K562 (cell line): Measurements from ENCODE around the gene KIF17. TPM values are rescaled to one million over a fixed set of nuclear protein-coding genes. Genes with fewer than 3 reads are reported as not detected.

ENCODE experiments used
- ATF3 ChIP-seq, 2 experiments: fragments of 450-650 bp in 1 of 2; sonication (generic) in 1 of 2; formaldehyde crosslinking in 1 of 2; IDR thresholded peaks in 1 of 2; conservative IDR thresholded peaks in 1 of 2; 2 replicates each; pipeline versions ENCODE4 v1.6.1 to v1.8.1; 2016 to 2023; ENCODE audit warnings: mild to moderate bottlenecking in 2 of 2, moderate library complexity in 2 of 2, inconsistent platforms in 1 of 2, missing genetic modification reagents in 1 of 2
- CCAR2 ChIP-seq: fragments of 200-400 bp; formaldehyde crosslinking; IDR thresholded peaks from 2 replicates; pipeline ENCODE4 v1.6.1; 2017; ENCODE audit warnings: mild to moderate bottlenecking, low read depth, low read length
- CUX1 ChIP-seq: fragments of 200-800 bp; sonication (Bioruptor generic); IDR thresholded peaks from 2 replicates; pipeline ENCODE4 v1.6.1; 2016; ENCODE audit warnings: missing genetic modification characterization, missing compliant biosample characterization
- CXXC5 ChIP-seq: fragments of 250-450 bp; sonication (Bioruptor Pico); IDR thresholded peaks from 2 replicates; pipeline ENCODE4 v1.8.0; 2022; ENCODE audit warnings: inconsistent platforms, mild to moderate bottlenecking, moderate library complexity
- DIDO1 ChIP-seq: fragments of 450-650 bp; IDR thresholded peaks from 2 replicates; pipeline ENCODE4 v1.6.1; 2016; ENCODE audit warnings: low read depth, missing biosample characterization, missing genetic modification characterization
- HOMEZ ChIP-seq: fragments of 250-450 bp; sonication (Bioruptor Pico); IDR thresholded peaks from 2 replicates; pipeline ENCODE4 v1.4.0; 2020; ENCODE audit warnings: mild to moderate bottlenecking, moderate library complexity
- MCM5 ChIP-seq: fragments of 450-650 bp; IDR thresholded peaks from 2 replicates; pipeline ENCODE4 v1.6.1; 2016; ENCODE audit warnings: low read depth
- MYBL2 ChIP-seq, 2 experiments: fragments of 450-650 bp in 1 of 2; sonication (generic) in 1 of 2; formaldehyde crosslinking in 1 of 2; IDR thresholded peaks; 2 replicates each; pipeline versions ENCODE4 v1.6.1 to v1.8.1; 2017 to 2022; ENCODE audit warnings: borderline replicate concordance in 1 of 2, inconsistent platforms in 1 of 2, low read depth in 1 of 2, mild to moderate bottlenecking in 1 of 2, missing genetic modification reagents in 1 of 2, moderate library complexity in 1 of 2
- RAD21 ChIP-seq, 2 experiments: fragments of 250-450 bp in 1 of 2; fragments of 450-650 bp in 1 of 2; sonication (Bioruptor Pico) in 1 of 2; formaldehyde crosslinking in 1 of 2; IDR thresholded peaks in 1 of 2; conservative IDR thresholded peaks in 1 of 2; 2 replicates each; pipeline versions ENCODE4 v1.4.0 to v1.8.0; 2020 to 2022; ENCODE audit warnings: mild to moderate bottlenecking in 2 of 2, moderate library complexity in 1 of 2
- RBM17 ChIP-seq: fragments of 200-400 bp; formaldehyde crosslinking; IDR thresholded peaks from 2 replicates; pipeline ENCODE4 v1.6.1; 2017; ENCODE audit warnings: low read depth, mild to moderate bottlenecking, low read length, borderline replicate concordance
- THRB ChIP-seq: fragments of 450-650 bp; formaldehyde crosslinking; conservative IDR thresholded peaks from 2 replicates; pipeline ENCODE4 v1.4.0; 2022; ENCODE audit warnings: mild to moderate bottlenecking, missing genetic modification characterization
- ZNF12 ChIP-seq: sonication (generic); formaldehyde crosslinking; IDR thresholded peaks from 2 replicates; pipeline ENCODE4 v1.4.0; 2020; ENCODE audit warnings: mild to moderate bottlenecking, missing genetic modification reagents
- ZNF174 ChIP-seq: fragments of 250-450 bp; sonication (Bioruptor Pico); IDR thresholded peaks from 2 replicates; pipeline ENCODE4 v1.4.0; 2020; ENCODE audit warnings: mild to moderate bottlenecking
- ZNF274 ChIP-seq: IDR thresholded peaks from 2 replicates; pipeline ENCODE4 v1.6.1; 2011; ENCODE audit warnings: low read depth, mild to moderate bottlenecking, low read length, moderate library complexity, borderline replicate concordance
- ZNF384 ChIP-seq: IDR thresholded peaks from 2 replicates; pipeline ENCODE4 v1.6.1; 2012; ENCODE audit warnings: low read depth, low read length, improper control_type of control experiment
- ZNF644 ChIP-seq: fragments of 200-800 bp; sonication (Bioruptor generic); IDR thresholded peaks from 2 replicates; pipeline ENCODE4 v1.6.1; 2016; ENCODE audit warnings: low read depth, missing genetic modification characterization, missing compliant biosample characterization
- polyA plus RNA-seq, 8 experiments: library from polyadenylated mRNA; depleted of rRNA in 4 of 8; stranded (reverse) in 5 of 8; unstranded in 3 of 8; fragments of >200 nt; fragmentation: Nextera tagmentation in 2 of 8; fragmentation: Illumina TruSeq in 1 of 8; extraction: Ambion mirVana in 2 of 8; extraction: Trizol in 1 of 8; gene quantifications; 2 replicates each; pipeline versions ENCODE4 v1.2.1 to v1.2.3, GENCODE V29; 2011 to 2014; ENCODE audit warnings: inconsistent platforms in 1 of 8, missing spikeins in 1 of 8
- total RNA-seq, 7 experiments: library from RNA; depleted of rRNA in 6 of 7; stranded (reverse); fragments of >200 nt in 6 of 7; fragmentation: Illumina TruSeq in 2 of 7; extraction: Trizol in 2 of 7; gene quantifications; 2 replicates each; pipeline versions ENCODE4 v1.2.1 to v1.2.3, GENCODE V29; 2011 to 2021; ENCODE audit warnings: low replicate concordance in 1 of 7

The KIF17 gene
- total and polyA plus RNA-seq, 9 of the 15 experiments (the other 6 are each of a cell fraction or from before 2014, with no cell fraction given), result 0.04 to 0.47 (median 0.18) TPM; not detected in 5

GRCh38 chr1:20633190-20634064 lies 84.4 kb downstream of the KIF17 start, which contains the start of gene PINK1 (continued):
- TF ChIP-seq ZNF12 (CRISPR knock-in tag) (no peak), MYBL2 (IDR thresholded peaks at IDR 0.05; ENCODE audit: low read depth) (no peak), MYBL2 (CRISPR knock-in tag; IDR thresholded peaks at IDR 0.05; ENCODE audit: borderline replicate concordance) (no peak), THRB (CRISPR knock-in tag) (no peak), ATF3 (IDR thresholded peaks at IDR 0.05) (no peak), ATF3 (CRISPR knock-in tag; conservative IDR thresholded peaks at IDR 0.05) (no peak), RBM17 (no peak), ZNF174 (CRISPR knock-in tag) (no peak), ZNF644 (tag) (no peak), RAD21 (CRISPR knock-in tag; conservative IDR thresholded peaks at IDR 0.05 in 1 of 2, IDR thresholded peaks at IDR 0.05 in 1 of 2) (peak; percentile 54 to 78), CXXC5 (peak; percentile 75), ZNF384 (0 out of 2 replicates have a peak, but pooled peaks have one; percentile 14), ZNF274 (no peak), DIDO1 (no peak), MCM5 (no peak), CCAR2 (no peak), CUX1 (CRISPR knock-in tag) (no peak), HOMEZ (no peak)
